HCT116 (cell line): ENCODE results near the gene ACTG2.

ENCODE experiments used
- CEBPB ChIP-seq: IDR thresholded peaks from 2 replicates; pipeline ENCODE4 v1.6.1; 2012; ENCODE audit warnings: low read depth
- EGR1 ChIP-seq: IDR thresholded peaks from 2 replicates; pipeline ENCODE4 v1.6.1; 2012; ENCODE audit warnings: low read depth
- EZH2 ChIP-seq: fragments of 200-600 bp; sonication (generic); IDR thresholded peaks from 2 replicates; pipeline ENCODE4 v1.6.1; 2017; ENCODE audit warnings: antibody characterized with exemption, mixed run types
- EZH2phosphoT487 ChIP-seq: fragments of 200-600 bp; IDR thresholded peaks from 2 replicates; pipeline ENCODE4 v1.6.1; 2018; ENCODE audit warnings: antibody characterized with exemption, borderline replicate concordance
- POLR2A ChIP-seq: IDR thresholded peaks from 2 replicates; pipeline ENCODE4 v1.7.0; 2011; ENCODE audit warnings: borderline replicate concordance; ENCODE audit not compliant: insufficient read depth, insufficient read length; ENCODE audit errors: extremely low read depth
- POLR2AphosphoS5 ChIP-seq: IDR thresholded peaks from 2 replicates; pipeline ENCODE4 v1.6.1; 2011; ENCODE audit warnings: mild to moderate bottlenecking, low read depth, low read length, moderate library complexity
- RAD21 ChIP-seq: IDR thresholded peaks from 2 replicates; pipeline ENCODE4 v1.6.1; 2012; ENCODE audit warnings: low read depth, mild to moderate bottlenecking
- TF ChIP-seq, protein P1 (sequence below), 3 experiments: fragments of 200-600 bp in 1 of 3; sonication (generic) in 1 of 3; IDR thresholded peaks in 2 of 3; conservative IDR thresholded peaks in 1 of 3; 2 replicates each; pipeline ENCODE4 v1.5.1; 2012 to 2017; ENCODE audit warnings: low read depth in 2 of 3, low read length in 2 of 3, antibody characterized with exemption in 1 of 3, borderline replicate concordance in 1 of 3, control low read depth in 1 of 3, mild to moderate bottlenecking in 1 of 3, mixed read lengths in 1 of 3, mixed run types in 1 of 3, moderate library complexity in 1 of 3; ENCODE audit not compliant: insufficient read depth in 1 of 3
- TF ChIP-seq, protein P2 (sequence below): IDR thresholded peaks from 2 replicates; pipeline ENCODE4 v1.6.1; 2011; ENCODE audit warnings: mild to moderate bottlenecking, low read length, moderate library complexity; ENCODE audit not compliant: insufficient replicate concordance; ENCODE audit errors: extremely low read depth

DNA sequence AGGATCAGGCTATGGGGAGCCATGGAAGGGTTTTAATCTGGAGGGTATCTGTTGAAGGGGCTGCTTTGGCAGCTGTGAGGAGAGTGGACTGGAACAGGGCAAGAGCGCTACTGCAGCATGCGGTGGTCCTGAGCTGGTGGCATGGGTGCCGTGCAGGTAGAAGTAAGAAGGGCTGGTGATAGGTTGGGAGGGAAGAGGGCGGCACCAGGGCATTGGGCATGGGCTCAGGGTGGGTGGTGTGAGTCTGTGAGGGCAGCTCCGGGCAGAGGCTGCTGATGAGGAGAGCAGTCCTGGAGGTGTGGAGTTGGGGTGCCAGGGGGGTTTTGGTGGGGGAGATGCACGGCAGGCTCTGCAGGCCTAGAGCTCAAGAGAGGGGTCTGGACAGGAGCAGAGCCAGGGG is 2.1 kb downstream of the ACTG2 start:
- no peak for TF ChIP-seq POLR2AphosphoS5
- TF ChIP-seq POLR2A: no peak
- TF ChIP-seq RAD21: no peak
- no peak for TF ChIP-seq EZH2
- TF ChIP-seq, protein P1, sequence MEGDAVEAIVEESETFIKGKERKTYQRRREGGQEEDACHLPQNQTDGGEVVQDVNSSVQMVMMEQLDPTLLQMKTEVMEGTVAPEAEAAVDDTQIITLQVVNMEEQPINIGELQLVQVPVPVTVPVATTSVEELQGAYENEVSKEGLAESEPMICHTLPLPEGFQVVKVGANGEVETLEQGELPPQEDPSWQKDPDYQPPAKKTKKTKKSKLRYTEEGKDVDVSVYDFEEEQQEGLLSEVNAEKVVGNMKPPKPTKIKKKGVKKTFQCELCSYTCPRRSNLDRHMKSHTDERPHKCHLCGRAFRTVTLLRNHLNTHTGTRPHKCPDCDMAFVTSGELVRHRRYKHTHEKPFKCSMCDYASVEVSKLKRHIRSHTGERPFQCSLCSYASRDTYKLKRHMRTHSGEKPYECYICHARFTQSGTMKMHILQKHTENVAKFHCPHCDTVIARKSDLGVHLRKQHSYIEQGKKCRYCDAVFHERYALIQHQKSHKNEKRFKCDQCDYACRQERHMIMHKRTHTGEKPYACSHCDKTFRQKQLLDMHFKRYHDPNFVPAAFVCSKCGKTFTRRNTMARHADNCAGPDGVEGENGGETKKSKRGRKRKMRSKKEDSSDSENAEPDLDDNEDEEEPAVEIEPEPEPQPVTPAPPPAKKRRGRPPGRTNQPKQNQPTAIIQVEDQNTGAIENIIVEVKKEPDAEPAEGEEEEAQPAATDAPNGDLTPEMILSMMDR (IDR thresholded peaks at IDR 0.05 in 2 of 3, conservative IDR thresholded peaks at IDR 0.05 in 1 of 3; ENCODE audit: borderline replicate concordance in 1 of 3, insufficient read depth in 1 of 3, low read depth in 2 of 3, low read length in 2 of 3): no peak
- TF ChIP-seq CEBPB: no peak
- TF ChIP-seq, protein P2, sequence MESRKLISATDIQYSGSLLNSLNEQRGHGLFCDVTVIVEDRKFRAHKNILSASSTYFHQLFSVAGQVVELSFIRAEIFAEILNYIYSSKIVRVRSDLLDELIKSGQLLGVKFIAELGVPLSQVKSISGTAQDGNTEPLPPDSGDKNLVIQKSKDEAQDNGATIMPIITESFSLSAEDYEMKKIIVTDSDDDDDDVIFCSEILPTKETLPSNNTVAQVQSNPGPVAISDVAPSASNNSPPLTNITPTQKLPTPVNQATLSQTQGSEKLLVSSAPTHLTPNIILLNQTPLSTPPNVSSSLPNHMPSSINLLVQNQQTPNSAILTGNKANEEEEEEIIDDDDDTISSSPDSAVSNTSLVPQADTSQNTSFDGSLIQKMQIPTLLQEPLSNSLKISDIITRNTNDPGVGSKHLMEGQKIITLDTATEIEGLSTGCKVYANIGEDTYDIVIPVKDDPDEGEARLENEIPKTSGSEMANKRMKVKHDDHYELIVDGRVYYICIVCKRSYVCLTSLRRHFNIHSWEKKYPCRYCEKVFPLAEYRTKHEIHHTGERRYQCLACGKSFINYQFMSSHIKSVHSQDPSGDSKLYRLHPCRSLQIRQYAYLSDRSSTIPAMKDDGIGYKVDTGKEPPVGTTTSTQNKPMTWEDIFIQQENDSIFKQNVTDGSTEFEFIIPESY: no peak
- no peak for TF ChIP-seq EZH2phosphoT487
- no peak for TF ChIP-seq EGR1
